Thyroid gland (tissue), 4 donors: Measurements from ENCODE around the gene USP8.

Experiments used
- POLR2A ChIP-seq, 2 donors: fragments of 450-650 bp; IDR thresholded peaks; one replicate each; pipeline ENCODE4 v1.6.1; 2017; ENCODE audit warnings: antibody characterized with exemption in 2 of 2, mild to moderate bottlenecking in 2 of 2, moderate library complexity in 1 of 2
- TF ChIP-seq, protein P1 (sequence below), 6 experiments: fragments of 200-600 bp in 3 of 6; fragments of 450-650 bp in 3 of 6; sonication (generic) in 3 of 6; IDR thresholded peaks; one replicate each; pipeline ENCODE4 v1.5.1; 2016 to 2019; ENCODE audit warnings: antibody characterized with exemption in 6 of 6, mild to moderate bottlenecking in 2 of 6, inconsistent platforms in 1 of 6, moderate library complexity in 1 of 6

DNA sequence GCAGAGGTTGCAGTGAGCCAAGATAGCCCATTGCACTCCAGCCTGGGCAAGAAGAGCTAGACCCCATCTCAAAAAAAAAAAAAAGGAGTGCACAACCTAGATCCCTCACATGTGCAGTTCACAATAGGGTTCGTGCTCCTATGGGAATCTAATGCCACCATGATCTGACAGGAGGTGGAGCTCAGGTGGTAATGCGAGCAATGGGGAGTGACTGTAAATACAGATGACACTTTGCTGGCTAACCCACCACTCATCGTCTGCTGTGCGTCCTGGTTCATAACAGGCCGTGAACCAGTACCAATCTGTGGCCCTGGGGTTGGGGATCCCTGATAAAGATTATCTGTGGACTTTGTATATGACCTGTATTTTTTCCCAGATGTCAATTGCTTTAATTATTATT is 16.7 kb downstream of the USP8 start:
- TF ChIP-seq POLR2A (IDR thresholded peaks at IDR 0.05): no peak
- TF ChIP-seq, protein P1, sequence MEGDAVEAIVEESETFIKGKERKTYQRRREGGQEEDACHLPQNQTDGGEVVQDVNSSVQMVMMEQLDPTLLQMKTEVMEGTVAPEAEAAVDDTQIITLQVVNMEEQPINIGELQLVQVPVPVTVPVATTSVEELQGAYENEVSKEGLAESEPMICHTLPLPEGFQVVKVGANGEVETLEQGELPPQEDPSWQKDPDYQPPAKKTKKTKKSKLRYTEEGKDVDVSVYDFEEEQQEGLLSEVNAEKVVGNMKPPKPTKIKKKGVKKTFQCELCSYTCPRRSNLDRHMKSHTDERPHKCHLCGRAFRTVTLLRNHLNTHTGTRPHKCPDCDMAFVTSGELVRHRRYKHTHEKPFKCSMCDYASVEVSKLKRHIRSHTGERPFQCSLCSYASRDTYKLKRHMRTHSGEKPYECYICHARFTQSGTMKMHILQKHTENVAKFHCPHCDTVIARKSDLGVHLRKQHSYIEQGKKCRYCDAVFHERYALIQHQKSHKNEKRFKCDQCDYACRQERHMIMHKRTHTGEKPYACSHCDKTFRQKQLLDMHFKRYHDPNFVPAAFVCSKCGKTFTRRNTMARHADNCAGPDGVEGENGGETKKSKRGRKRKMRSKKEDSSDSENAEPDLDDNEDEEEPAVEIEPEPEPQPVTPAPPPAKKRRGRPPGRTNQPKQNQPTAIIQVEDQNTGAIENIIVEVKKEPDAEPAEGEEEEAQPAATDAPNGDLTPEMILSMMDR (IDR thresholded peaks at IDR 0.05): no peak
